Measurements from ENCODE around the gene ZPR1.

- TF ChIP-seq, protein P1, sequence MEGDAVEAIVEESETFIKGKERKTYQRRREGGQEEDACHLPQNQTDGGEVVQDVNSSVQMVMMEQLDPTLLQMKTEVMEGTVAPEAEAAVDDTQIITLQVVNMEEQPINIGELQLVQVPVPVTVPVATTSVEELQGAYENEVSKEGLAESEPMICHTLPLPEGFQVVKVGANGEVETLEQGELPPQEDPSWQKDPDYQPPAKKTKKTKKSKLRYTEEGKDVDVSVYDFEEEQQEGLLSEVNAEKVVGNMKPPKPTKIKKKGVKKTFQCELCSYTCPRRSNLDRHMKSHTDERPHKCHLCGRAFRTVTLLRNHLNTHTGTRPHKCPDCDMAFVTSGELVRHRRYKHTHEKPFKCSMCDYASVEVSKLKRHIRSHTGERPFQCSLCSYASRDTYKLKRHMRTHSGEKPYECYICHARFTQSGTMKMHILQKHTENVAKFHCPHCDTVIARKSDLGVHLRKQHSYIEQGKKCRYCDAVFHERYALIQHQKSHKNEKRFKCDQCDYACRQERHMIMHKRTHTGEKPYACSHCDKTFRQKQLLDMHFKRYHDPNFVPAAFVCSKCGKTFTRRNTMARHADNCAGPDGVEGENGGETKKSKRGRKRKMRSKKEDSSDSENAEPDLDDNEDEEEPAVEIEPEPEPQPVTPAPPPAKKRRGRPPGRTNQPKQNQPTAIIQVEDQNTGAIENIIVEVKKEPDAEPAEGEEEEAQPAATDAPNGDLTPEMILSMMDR (IDR thresholded peaks at IDR 0.05), result no peak
- TF ChIP-seq POLR2A (IDR thresholded peaks at IDR 0.05), result no peak
These were observed 56.6 kb downstream of the ZPR1 start for GRCh38 chr11:116731097-116731761.
